GM06990 (cell line): Measurements from ENCODE around the gene SGMS2.

ENCODE experiments used
- DNase-seq: peaks from one replicate; pipeline ENCODE4 v3.0.0-alpha.2; 2011; ENCODE audit not compliant: insufficient read length; ENCODE audit errors: extremely low read depth
- H3K27me3 ChIP-seq: replicated peaks from 2 replicates; pipeline ENCODE4 v1.6.0; 2011; ENCODE audit warnings: low read length; ENCODE audit not compliant: control insufficient read depth, insufficient read depth
- H3K36me3 ChIP-seq: 2 replicates; pipeline ENCODE4 v1.5.1; 2011; ENCODE audit warnings: low read length; ENCODE audit not compliant: control insufficient read depth, insufficient read depth
- H3K4me3 ChIP-seq: replicated peaks from 2 replicates; pipeline ENCODE4 v1.5.1; 2011; ENCODE audit warnings: low read depth, mild to moderate bottlenecking, control low read depth, low read length
- CTCF ChIP-seq: IDR thresholded peaks from 2 replicates; pipeline ENCODE4 v1.5.1; 2011; ENCODE audit warnings: low read length, control low read depth, mild to moderate bottlenecking, inconsistent platforms; ENCODE audit not compliant: insufficient read depth, poor library complexity, severe bottlenecking

Gene SGMS2

GRCh38 chr4:107956011-107956410 is 131.3 kb downstream of the SGMS2 start:
- Histone ChIP-seq H3K36me3 (no peaks in the 10 kb centered on the region; the same call in none of the 2 replicates), H3K4me3 (no peak overlapping the region), H3K27me3 (no peaks in the 10 kb centered on the region)
- no peak for DNase-seq
- no peak for TF ChIP-seq CTCF
